SK-N-SH (cell line): ENCODE measurements around the gene AHRR.
"Not testable (repeated sequence)": the region's sequence is repeated elsewhere in the genome, so short reads cannot be mapped to it uniquely, and the experiment has no call there.

Experiments
- ELF1 ChIP-seq: IDR thresholded peaks from 2 replicates; pipeline ENCODE4 v1.4.0; 2012
- EP300 ChIP-seq, 2 experiments: IDR thresholded peaks; 2 replicates each; pipeline versions ENCODE4 v1.4.0 to v1.6.1; 2012; ENCODE audit warnings: borderline replicate concordance in 1 of 2, low read depth in 1 of 2, low read length in 1 of 2
- JUND ChIP-seq: IDR thresholded peaks from 2 replicates; pipeline ENCODE4 v1.4.0; 2012
- MAX ChIP-seq: IDR thresholded peaks from 2 replicates; pipeline ENCODE4 v1.4.0; 2012; ENCODE audit warnings: low read depth
- NRF1 ChIP-seq: IDR thresholded peaks from 2 replicates; pipeline ENCODE4 v1.6.1; 2012; ENCODE audit warnings: low read depth, mild to moderate bottlenecking, low read length
- POLR2AphosphoS5 ChIP-seq: IDR thresholded peaks from 2 replicates; pipeline ENCODE4 v1.6.1; 2012; ENCODE audit warnings: low read depth, low read length
- RCOR1 ChIP-seq: fragments of 150-350 bp; IDR thresholded peaks from 2 replicates; pipeline ENCODE4 v1.6.1; 2017; ENCODE audit warnings: antibody characterized with exemption, low read length
- RXRA ChIP-seq: IDR thresholded peaks from 2 replicates; pipeline ENCODE4 v1.4.0; 2012; ENCODE audit warnings: low read depth, mild to moderate bottlenecking, borderline replicate concordance
- SIN3A ChIP-seq: IDR thresholded peaks from 2 replicates; pipeline ENCODE4 v1.6.1; 2012; ENCODE audit warnings: low read depth, mild to moderate bottlenecking, low read length, moderate library complexity, borderline replicate concordance
- TEAD4 ChIP-seq: IDR thresholded peaks from 2 replicates; pipeline ENCODE4 v1.4.0; 2012; ENCODE audit warnings: mild to moderate bottlenecking, borderline replicate concordance; ENCODE audit not compliant: insufficient read depth
- TF ChIP-seq, protein P1 (sequence below): fragments of 200-600 bp; sonication (generic); IDR thresholded peaks from 2 replicates; pipeline ENCODE4 v1.6.1; 2017; ENCODE audit warnings: antibody characterized with exemption, mild to moderate bottlenecking, moderate library complexity
- TF ChIP-seq, protein P2 (sequence below): fragments of 150-350 bp; IDR thresholded peaks from 2 replicates; pipeline ENCODE4 v1.6.1; 2016; ENCODE audit warnings: mild to moderate bottlenecking, low read depth, low read length
- TF ChIP-seq, protein P3 (sequence below): IDR thresholded peaks from 2 replicates; pipeline ENCODE4 v1.4.0; 2012; ENCODE audit warnings: low read depth, borderline replicate concordance

- not testable (repeated sequence) for TF ChIP-seq NRF1; MAX; RCOR1; RXRA; TEAD4; EP300 (IDR thresholded peaks at IDR 0.05; ENCODE audit: borderline replicate concordance in 1 of 2, low read depth in 1 of 2, low read length in 1 of 2); JUND; ELF1; SIN3A; POLR2AphosphoS5
- TF ChIP-seq, protein P1, sequence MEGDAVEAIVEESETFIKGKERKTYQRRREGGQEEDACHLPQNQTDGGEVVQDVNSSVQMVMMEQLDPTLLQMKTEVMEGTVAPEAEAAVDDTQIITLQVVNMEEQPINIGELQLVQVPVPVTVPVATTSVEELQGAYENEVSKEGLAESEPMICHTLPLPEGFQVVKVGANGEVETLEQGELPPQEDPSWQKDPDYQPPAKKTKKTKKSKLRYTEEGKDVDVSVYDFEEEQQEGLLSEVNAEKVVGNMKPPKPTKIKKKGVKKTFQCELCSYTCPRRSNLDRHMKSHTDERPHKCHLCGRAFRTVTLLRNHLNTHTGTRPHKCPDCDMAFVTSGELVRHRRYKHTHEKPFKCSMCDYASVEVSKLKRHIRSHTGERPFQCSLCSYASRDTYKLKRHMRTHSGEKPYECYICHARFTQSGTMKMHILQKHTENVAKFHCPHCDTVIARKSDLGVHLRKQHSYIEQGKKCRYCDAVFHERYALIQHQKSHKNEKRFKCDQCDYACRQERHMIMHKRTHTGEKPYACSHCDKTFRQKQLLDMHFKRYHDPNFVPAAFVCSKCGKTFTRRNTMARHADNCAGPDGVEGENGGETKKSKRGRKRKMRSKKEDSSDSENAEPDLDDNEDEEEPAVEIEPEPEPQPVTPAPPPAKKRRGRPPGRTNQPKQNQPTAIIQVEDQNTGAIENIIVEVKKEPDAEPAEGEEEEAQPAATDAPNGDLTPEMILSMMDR: not testable (repeated sequence)
- TF ChIP-seq, protein P2, sequence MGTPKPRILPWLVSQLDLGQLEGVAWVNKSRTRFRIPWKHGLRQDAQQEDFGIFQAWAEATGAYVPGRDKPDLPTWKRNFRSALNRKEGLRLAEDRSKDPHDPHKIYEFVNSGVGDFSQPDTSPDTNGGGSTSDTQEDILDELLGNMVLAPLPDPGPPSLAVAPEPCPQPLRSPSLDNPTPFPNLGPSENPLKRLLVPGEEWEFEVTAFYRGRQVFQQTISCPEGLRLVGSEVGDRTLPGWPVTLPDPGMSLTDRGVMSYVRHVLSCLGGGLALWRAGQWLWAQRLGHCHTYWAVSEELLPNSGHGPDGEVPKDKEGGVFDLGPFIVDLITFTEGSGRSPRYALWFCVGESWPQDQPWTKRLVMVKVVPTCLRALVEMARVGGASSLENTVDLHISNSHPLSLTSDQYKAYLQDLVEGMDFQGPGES: not testable (repeated sequence)
- TF ChIP-seq, protein P3, sequence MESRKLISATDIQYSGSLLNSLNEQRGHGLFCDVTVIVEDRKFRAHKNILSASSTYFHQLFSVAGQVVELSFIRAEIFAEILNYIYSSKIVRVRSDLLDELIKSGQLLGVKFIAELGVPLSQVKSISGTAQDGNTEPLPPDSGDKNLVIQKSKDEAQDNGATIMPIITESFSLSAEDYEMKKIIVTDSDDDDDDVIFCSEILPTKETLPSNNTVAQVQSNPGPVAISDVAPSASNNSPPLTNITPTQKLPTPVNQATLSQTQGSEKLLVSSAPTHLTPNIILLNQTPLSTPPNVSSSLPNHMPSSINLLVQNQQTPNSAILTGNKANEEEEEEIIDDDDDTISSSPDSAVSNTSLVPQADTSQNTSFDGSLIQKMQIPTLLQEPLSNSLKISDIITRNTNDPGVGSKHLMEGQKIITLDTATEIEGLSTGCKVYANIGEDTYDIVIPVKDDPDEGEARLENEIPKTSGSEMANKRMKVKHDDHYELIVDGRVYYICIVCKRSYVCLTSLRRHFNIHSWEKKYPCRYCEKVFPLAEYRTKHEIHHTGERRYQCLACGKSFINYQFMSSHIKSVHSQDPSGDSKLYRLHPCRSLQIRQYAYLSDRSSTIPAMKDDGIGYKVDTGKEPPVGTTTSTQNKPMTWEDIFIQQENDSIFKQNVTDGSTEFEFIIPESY: not testable (repeated sequence)
Measured at GRCh38 chr5:402219-402614, 80.7 kb downstream of the AHRR start.
